GM18867 (cell line): ENCODE data around the gene MGAT4A.
"Not testable (repeated sequence)": the region's sequence is repeated elsewhere in the genome, so short reads cannot be mapped to it uniquely, and the experiment has no call there.

Experiments
- ATAC-seq: cut with Tn5 transposase; IDR thresholded peaks from one replicate; pipeline ENCODE4 v1.9.1; 2021; ENCODE audit warnings: mild to moderate bottlenecking, moderate library complexity; ENCODE audit not compliant: unreplicated experiment

MGAT4A gene

GRCh38 chr2:98759827-98760625, 29.1 kb upstream of the MGAT4A start:
- ATAC-seq: no peak

- ATAC-seq: no peak
These were observed 28.4 kb upstream of the MGAT4A start for GRCh38 chr2:98759338-98759737.

DNA sequence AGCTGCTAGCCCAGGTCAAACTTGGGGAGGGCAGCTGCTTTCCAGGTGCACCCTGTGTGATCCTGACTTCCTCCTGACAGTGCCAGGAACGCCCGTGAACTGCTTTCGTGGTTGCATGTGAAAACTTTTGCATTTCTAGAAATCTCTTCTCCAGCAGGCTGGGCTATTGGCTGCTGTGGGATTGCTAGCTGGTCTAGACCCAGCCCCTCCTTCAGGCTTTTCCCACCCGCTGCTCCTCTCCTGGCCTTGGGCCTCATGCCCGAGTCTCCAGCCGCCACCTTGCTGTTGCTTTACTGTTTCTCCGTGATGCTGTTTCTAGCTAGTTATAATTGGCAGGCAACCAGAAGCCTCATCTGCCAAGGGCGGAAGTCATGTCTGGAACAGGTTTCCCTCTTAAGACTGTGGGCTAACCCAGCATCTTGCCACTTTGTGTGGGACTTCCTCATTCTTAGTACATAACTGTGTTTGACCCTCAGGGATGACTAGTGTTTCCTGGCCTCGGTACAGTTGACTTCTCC, 27.0 kb upstream of the MGAT4A start:
- ATAC-seq: peak; percentile 85

GRCh38 chr2:98753801-98754200, 22.9 kb upstream of the MGAT4A start:
- no peak for ATAC-seq

DNA sequence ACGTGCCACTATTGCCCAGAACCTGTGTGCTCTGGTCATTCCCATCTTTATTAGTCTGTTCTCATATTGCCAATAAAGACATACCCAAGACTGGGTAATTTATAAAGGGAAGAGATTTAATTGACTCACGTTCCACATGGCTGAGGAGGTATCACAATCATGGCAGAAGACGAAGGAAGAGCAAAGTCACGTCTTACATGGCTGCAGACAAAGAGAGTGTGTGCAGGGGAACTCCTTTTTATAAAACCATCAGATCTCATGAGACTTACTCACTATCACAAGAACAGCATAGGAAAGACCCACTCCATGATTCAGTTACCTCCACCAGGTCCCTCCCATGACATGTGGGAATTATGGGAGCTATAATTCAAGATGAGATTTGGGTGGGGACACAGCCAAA, 21.8 kb upstream of the MGAT4A start:
- not testable (repeated sequence) for ATAC-seq

- ATAC-seq: no peak
These were observed 20.8 kb upstream of the MGAT4A start for GRCh38 chr2:98751748-98752147.

- ATAC-seq: no peak
These were observed 19.8 kb upstream of the MGAT4A start for GRCh38 chr2:98750593-98751282.

GRCh38 chr2:98749066-98749450, 18.1 kb upstream of the MGAT4A start:
- ATAC-seq: no peak

DNA sequence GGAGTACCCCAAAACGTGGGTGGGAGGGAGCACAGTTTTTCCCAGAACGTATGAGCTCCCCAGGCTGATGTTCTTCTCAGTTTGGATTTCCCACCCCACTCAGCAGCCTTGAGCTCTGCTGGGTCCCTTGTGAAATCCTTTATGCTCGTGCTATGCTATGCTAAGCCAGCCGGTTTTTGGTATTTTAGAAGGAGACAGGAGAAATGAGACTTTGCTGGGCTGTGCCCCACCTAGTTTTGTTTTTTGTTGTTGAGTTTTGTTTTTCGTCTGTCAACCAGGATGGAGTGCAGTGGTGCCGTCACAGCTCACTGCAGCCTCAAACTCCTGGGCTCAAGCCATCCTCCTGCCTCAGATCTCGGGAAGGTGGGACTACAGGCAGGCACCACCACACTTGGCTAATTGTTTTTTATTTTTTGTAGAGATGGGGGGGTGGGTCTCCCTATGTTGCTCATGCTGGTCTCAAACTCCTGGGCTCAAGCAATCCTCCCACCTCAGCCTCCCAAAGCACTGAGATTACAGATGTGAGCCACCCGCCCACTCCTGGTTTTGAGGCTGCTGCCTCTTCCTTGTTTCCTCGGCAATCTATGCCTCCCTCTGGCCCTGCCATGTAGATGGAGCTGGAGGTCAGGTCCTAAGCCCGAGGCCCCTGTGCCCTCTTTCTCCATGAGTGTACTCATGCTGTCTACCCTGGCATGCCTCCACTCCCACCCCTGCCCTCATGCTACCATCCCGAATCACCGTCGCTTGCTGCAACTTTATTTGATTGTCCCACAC, 17.5 kb upstream of the MGAT4A start:
- ATAC-seq: no peak

GRCh38 chr2:98747888-98748287, 17.0 kb upstream of the MGAT4A start:
- no peak for ATAC-seq

GRCh38 chr2:98746426-98746825, 15.5 kb upstream of the MGAT4A start:
- ATAC-seq: no peak

DNA sequence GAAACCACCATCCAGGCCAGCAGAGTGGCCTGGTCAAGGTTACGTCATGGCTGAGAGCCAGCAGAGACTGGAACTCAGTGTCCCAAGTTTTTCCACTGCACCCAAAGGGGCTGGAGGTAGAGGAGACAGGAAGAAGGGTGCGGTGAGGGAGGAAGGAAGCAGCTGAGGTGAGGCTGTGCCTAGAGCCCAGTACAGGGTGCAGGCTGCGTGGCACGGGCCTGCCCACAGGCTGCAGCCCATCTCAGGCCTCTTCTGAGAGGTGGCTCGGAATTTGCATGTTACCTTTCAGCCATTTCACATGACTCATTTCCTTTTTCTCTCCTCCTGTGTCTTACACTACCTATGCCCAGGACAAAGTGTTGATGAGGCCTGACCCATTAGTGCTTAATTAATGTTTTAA, 13.7 kb upstream of the MGAT4A start:
- no peak for ATAC-seq

DNA sequence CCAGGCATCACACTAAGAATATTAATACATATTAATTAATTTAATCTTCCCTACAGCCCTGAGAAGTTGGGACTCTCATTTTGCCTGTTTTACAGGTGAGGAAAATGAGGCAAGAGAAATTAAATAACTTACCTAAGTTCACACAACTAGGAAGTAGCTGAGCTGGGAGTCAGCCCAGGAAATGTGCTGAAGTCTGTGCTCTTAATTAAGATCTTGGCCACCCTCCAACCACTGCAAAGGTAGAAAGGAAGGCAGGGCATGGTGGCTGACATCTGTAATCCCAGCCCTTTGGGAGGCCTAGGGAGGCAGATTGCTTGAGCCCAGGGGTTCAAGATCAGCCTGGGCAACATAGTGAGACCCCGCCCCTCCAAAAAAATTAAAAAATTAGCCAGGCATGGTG, 12.9 kb upstream of the MGAT4A start:
- no peak for ATAC-seq

DNA sequence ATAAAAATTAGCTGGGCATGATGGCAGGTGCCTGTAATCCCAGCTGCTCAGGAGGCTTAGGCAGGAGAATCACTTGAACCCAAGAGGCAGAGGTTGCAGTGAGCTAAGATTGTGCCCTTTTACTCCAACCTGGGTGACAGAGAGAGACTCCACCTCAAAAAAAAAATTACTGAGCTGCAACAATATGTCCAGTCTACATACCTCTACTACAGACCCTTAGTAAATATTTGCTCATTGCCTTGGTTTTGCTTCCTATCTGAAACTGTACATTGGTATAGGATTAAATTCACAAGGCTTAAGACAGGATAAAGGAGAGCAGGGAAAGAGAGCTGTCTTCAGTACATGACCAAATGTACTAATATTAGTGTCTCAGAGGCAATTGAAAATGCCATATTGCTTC, 8.1 kb upstream of the MGAT4A start:
- no peak for ATAC-seq

- ATAC-seq: no peak
These were observed 7.4 kb upstream of the MGAT4A start for GRCh38 chr2:98738304-98738703.

- ATAC-seq: no peak
These were observed 6.9 kb upstream of the MGAT4A start for GRCh38 chr2:98737848-98738247.

GRCh38 chr2:98736464-98736889, 5.5 kb upstream of the MGAT4A start:
- ATAC-seq: no peak

- no peak for ATAC-seq
These were observed 3.9 kb upstream of the MGAT4A start for GRCh38 chr2:98734823-98735260.

DNA sequence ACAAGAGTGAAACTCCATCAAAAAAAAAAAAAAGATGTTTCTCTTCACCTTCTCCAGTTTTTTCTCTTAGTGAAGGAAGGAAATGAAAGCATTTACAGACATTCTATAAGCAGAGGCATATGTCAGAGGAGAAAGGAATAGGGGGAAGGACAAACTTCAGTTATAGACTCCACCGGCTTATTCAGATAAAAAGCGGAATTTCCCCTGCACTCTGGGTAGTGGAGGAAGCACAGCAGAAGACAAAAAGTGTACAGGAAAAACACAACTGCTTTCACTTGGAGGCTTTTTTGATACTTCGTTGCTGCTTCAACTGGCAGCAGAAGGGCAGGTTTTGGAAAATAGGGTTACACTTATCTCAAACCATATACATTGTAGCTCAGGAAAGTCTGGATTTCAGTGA, 3.2 kb upstream of the MGAT4A start:
- no peak for ATAC-seq

- no peak for ATAC-seq
These were observed 1.6 kb upstream of the MGAT4A start for GRCh38 chr2:98732430-98733051.

- ATAC-seq: no peak
These were observed 990 bp upstream of the MGAT4A start for GRCh38 chr2:98731894-98732349.
